ENCODE data around the gene G6PC2. TPM values are rescaled to one million over a fixed set of nuclear protein-coding genes. Genes with fewer than 3 reads are reported as not detected.

Gene G6PC2
- total RNA-seq, 4 donors from 2014 or later: not detected

DNA sequence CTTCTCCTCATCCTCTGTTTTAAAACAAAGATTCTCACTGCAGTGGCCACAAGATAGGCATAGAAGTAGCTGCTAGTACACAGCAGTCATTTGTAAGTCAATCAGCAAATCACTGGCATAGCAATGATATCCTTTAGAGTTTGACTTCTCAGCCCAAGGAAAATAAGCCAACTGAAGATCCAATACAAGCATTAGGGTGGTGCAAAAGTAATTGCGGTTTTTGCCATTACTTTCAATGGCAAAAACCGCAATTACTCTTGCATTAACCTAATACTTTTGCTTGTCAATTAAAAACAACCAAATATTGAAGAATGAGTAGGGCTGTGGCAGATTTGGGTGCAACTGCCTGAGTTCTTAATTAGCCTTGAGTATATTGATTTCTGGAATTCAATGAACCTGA is 2.8 kb downstream of the G6PC2 start:
- no peaks in the 10 kb centered on the region for H3K4me1 ChIP-seq
- intact Hi-C loops (cut with DNase I): no loop called here
- no peak overlapping the region for H3K4me3 ChIP-seq
- no peak overlapping the region for H3K27ac ChIP-seq (replicated peaks in 1 of 4)
- DNase-seq (ENCODE audit: extremely low spot score): no peak
- no peaks in the 10 kb centered on the region for H3K36me3 ChIP-seq
- WGBS: 97% methylated on average over 2 of the region's 2 CpGs
- H3K9me3 ChIP-seq: no peaks in the 10 kb centered on the region
- no peaks in the 10 kb centered on the region for H3K27me3 ChIP-seq
- TF ChIP-seq, protein P1, sequence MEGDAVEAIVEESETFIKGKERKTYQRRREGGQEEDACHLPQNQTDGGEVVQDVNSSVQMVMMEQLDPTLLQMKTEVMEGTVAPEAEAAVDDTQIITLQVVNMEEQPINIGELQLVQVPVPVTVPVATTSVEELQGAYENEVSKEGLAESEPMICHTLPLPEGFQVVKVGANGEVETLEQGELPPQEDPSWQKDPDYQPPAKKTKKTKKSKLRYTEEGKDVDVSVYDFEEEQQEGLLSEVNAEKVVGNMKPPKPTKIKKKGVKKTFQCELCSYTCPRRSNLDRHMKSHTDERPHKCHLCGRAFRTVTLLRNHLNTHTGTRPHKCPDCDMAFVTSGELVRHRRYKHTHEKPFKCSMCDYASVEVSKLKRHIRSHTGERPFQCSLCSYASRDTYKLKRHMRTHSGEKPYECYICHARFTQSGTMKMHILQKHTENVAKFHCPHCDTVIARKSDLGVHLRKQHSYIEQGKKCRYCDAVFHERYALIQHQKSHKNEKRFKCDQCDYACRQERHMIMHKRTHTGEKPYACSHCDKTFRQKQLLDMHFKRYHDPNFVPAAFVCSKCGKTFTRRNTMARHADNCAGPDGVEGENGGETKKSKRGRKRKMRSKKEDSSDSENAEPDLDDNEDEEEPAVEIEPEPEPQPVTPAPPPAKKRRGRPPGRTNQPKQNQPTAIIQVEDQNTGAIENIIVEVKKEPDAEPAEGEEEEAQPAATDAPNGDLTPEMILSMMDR (IDR thresholded peaks at IDR 0.05): no peak
- TF ChIP-seq POLR2A (IDR thresholded peaks at IDR 0.05; ENCODE audit: low read depth): no peak

- Histone ChIP-seq H3K27ac (replicated peaks in 1 of 4) (no peak overlapping the region), H3K4me1 (no peaks in the 10 kb centered on the region), H3K9me3 (no peaks in the 10 kb centered on the region), H3K36me3 (no peaks in the 10 kb centered on the region), H3K27me3 (no peaks in the 10 kb centered on the region), H3K4me3 (no peak overlapping the region)
- 95% methylated on average over 3 of the region's 3 CpGs for WGBS
- intact Hi-C loops (cut with DNase I): no loop called here
- TF ChIP-seq, protein P1 (IDR thresholded peaks at IDR 0.05): no peak
- TF ChIP-seq POLR2A (IDR thresholded peaks at IDR 0.05; ENCODE audit: low read depth) (no peak), POLR2AphosphoS5 (IDR thresholded peaks at IDR 0.05) (no peak), EP300 (IDR thresholded peaks at IDR 0.05) (no peak)
- no peak for DNase-seq (ENCODE audit: extremely low spot score)
These were observed 3.3 kb downstream of the G6PC2 start for GRCh38 chr2:168904358-168904757.

DNA sequence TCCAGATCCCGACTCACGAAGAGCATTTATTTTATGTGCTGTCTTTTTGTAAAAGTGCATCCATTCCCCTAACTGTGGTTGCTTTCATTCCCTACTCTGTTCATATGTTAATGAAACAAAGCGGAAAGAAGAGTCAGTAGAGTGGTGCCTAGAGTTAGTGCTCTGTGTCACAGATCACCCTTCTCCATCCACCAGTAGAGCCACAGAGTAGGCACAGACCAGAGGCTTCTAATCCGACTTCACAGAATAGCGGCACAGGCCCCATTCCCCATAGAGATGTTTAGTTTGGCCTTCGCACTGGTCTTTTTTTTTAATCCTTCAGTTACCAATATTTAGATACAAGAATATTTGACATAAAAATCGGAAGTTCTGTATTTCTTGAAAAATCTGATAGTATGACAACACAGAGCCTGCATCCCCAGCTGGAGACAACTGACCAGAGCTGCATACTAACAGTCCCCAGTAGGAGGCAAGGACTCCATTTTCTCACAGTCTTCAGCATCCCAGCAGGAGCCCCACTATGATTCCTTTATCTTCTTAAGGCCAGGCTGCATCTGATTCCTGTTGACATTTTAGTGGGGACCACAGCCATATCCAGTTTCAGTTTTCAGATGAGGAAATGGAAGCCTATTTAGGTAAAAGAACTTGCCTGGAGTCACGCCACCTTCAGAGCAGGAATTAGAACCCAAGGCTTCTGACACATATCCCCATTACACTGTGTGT is 7.0 kb downstream of the G6PC2 start:
- Histone ChIP-seq H3K4me3 (no peak overlapping the region), H3K27me3 (peaks cover 0 to 5% (median 0%) of the 10 kb centered on the region in 4 donors), H3K4me1 (peaks cover 0 to 9% (median 5%) of the 10 kb centered on the region in 4 donors), H3K9me3 (no peaks in the 10 kb centered on the region), H3K27ac (replicated peaks in 1 of 4) (no peak overlapping the region), H3K36me3 (no peaks in the 10 kb centered on the region)
- no peak for TF ChIP-seq EP300 (IDR thresholded peaks at IDR 0.05)
- 88% methylated on average over 8 of the region's 8 CpGs for WGBS
- DNase-seq (ENCODE audit: extremely low spot score): no peak
- intact Hi-C loops (cut with DNase I): no loop called here

DNA sequence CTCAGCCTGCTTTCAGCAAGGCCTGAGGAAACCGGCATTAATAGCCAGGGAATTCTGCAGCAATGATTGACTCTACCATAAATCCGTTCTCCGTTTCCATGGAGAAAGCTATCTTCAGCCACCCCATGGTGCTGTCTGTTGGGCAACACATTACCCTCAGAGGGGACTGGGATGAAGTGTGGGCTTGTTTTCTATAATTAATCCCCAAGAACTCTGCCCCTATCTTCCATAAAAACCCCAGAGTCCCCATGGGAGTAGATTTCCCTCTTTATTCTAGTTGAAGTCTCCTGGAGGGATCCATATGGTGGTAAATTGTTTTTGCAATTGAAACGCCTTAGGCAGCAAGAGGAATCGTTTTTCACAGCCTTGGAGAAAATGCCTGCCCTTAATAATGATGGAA is 9.2 kb downstream of the G6PC2 start:
- Histone ChIP-seq H3K4me3 (no peak overlapping the region), H3K4me1 (peaks cover 0 to 16% (median 6%) of the 10 kb centered on the region in 4 donors), H3K36me3 (no peaks in the 10 kb centered on the region), H3K27ac (replicated peaks in 1 of 4) (no peak overlapping the region), H3K27me3 (peaks cover 0 to 5% (median 0%) of the 10 kb centered on the region in 4 donors), H3K9me3 (no peaks in the 10 kb centered on the region)
- intact Hi-C loops (cut with DNase I): no loop called here
- 76% methylated on average over 5 of the region's 5 CpGs for WGBS
- DNase-seq (ENCODE audit: extremely low spot score): no peak
- no peak for TF ChIP-seq POLR2A (IDR thresholded peaks at IDR 0.05; ENCODE audit: low read depth)
- no peak for TF ChIP-seq EP300 (IDR thresholded peaks at IDR 0.05)
- TF ChIP-seq, protein P1 (IDR thresholded peaks at IDR 0.05): no peak
- TF ChIP-seq POLR2AphosphoS5 (IDR thresholded peaks at IDR 0.05): no peak

- Histone ChIP-seq H3K4me1 (peaks cover 0 to 16% (median 6%) of the 10 kb centered on the region in 4 donors), H3K27ac (replicated peaks in 1 of 4) (no peak overlapping the region), H3K4me3 (peak overlapping the region; percentile 24 to 41 (median 28)), H3K9me3 (no peaks in the 10 kb centered on the region), H3K27me3 (peaks cover 0 to 5% (median 0%) of the 10 kb centered on the region in 4 donors), H3K36me3 (no peaks in the 10 kb centered on the region)
- no peak for DNase-seq (ENCODE audit: extremely low spot score)
- WGBS: 54% methylated on average over 6 of the region's 6 CpGs
- TF ChIP-seq, protein P1 (IDR thresholded peaks at IDR 0.05): no peak
- TF ChIP-seq POLR2A (IDR thresholded peaks at IDR 0.05; ENCODE audit: low read depth) (no peak), EP300 (IDR thresholded peaks at IDR 0.05) (no peak), POLR2AphosphoS5 (IDR thresholded peaks at IDR 0.05) (no peak)
- intact Hi-C loops (cut with DNase I): no loop called here
These were observed 11.4 kb downstream of the G6PC2 start for GRCh38 chr2:168912466-168912865.

All from esophagus muscularis mucosa (tissue), 4 donors.